HG02588 (cell line): Measurements from ENCODE around the gene MRGPRX1.
"Not testable (repeated sequence)": the region's sequence is repeated elsewhere in the genome, so short reads cannot be mapped to it uniquely, and the experiment has no call there.

Source experiments
- ATAC-seq: cut with Tn5 transposase; IDR thresholded peaks from one replicate; pipeline ENCODE4 v1.9.1; 2021; ENCODE audit warnings: mild to moderate bottlenecking, moderate library complexity; ENCODE audit not compliant: unreplicated experiment

The MRGPRX1 gene

GRCh38 chr11:18939314-18939713 lies at the start of gene MRGPRX1:
Gene MRGPRX1, minus strand, starts transcription at chr11:18939414. Its CDS starts 4,630 bp downstream, at chr11:18934784.
- no peak for ATAC-seq

- ATAC-seq, result no peak
Measured at GRCh38 chr11:18987454-18988231, 48.4 kb upstream of the MRGPRX1 start.

GRCh38 chr11:18986744-18987143 lies 47.5 kb upstream of the MRGPRX1 start:
- no peak for ATAC-seq

GRCh38 chr11:18981897-18982296 lies 42.7 kb upstream of the MRGPRX1 start:
- no peak for ATAC-seq

GRCh38 chr11:18974192-18974591 lies 35.0 kb upstream of the MRGPRX1 start:
- no peak for ATAC-seq

- no peak for ATAC-seq
Measured at GRCh38 chr11:18972336-18972735, 33.1 kb upstream of the MRGPRX1 start.

- ATAC-seq, result no peak
Measured at GRCh38 chr11:18969720-18970119, 30.5 kb upstream of the MRGPRX1 start.

- ATAC-seq, result no peak
Measured at GRCh38 chr11:18958221-18958910, 19.2 kb upstream of the MRGPRX1 start.

GRCh38 chr11:18956630-18957029 lies 17.4 kb upstream of the MRGPRX1 start:
- no peak for ATAC-seq

- no peak for ATAC-seq
Measured at GRCh38 chr11:18936002-18936673, 3.1 kb downstream of the MRGPRX1 start.

- no peak for ATAC-seq
Measured at GRCh38 chr11:18934195-18934814, 4.9 kb downstream of the MRGPRX1 start.

GRCh38 chr11:18927550-18928322 lies 11.5 kb downstream of the MRGPRX1 start:
- no peak for ATAC-seq

GRCh38 chr11:18925426-18925825 lies 13.8 kb downstream of the MRGPRX1 start:
- not testable (repeated sequence) for ATAC-seq

- ATAC-seq, result no peak
Measured at GRCh38 chr11:18912883-18913282, 26.3 kb downstream of the MRGPRX1 start.

GRCh38 chr11:18907391-18907790 lies 31.8 kb downstream of the MRGPRX1 start:
- no peak for ATAC-seq

GRCh38 chr11:18900637-18901036 lies 38.6 kb downstream of the MRGPRX1 start:
- ATAC-seq, result not testable (repeated sequence)

GRCh38 chr11:18900151-18900611 lies 39.0 kb downstream of the MRGPRX1 start:
- not testable (repeated sequence) for ATAC-seq

GRCh38 chr11:18891712-18892111 lies 47.5 kb downstream of the MRGPRX1 start:
- ATAC-seq, result not testable (repeated sequence)

GRCh38 chr11:18890615-18891014 lies 48.6 kb downstream of the MRGPRX1 start:
- ATAC-seq, result no peak
